ENCODE data around the gene NUMB. TPM values are rescaled to one million over a fixed set of nuclear protein-coding genes. Genes with fewer than 3 reads are reported as not detected.

Gene NUMB
- total and polyA plus RNA-seq, 2 of the 13 experiments (the other 11 are each of a cell fraction or from before 2014, with no cell fraction given), result 20.3 to 71.1 TPM

DNA sequence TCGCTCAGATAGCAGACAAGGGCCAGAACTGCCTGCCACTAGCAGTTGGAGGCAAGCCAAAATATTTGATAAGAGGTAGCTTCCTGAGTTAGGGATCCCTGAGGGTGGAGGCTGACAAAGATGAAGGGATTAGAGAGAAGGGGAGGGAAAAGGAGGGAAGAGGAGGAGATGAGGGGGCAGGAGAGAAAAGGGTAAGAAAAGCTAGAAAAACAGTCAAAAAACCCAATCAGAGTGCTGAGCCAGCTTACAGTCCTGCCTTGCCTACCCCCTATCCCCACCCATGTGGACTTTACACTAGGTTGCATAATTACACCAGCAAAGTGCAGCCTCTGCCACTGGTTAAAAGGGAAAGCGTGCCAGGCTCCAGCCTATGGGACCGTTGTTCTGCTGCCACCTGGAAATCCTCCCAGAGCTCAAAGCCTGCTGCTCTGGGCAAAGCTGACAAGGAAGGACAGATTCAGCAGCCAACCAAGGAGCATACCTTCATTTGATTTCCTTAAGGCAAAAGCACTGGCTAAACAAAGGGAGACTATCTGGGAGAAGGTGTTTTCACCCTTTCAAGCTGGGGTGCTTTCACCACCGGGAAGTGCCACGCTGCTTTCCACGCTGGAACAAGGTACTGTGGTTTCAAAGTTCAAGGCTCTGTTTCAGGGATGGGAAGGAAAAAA, 3.8 kb upstream of the NUMB start (continued):
- TF ChIP-seq, protein P1, sequence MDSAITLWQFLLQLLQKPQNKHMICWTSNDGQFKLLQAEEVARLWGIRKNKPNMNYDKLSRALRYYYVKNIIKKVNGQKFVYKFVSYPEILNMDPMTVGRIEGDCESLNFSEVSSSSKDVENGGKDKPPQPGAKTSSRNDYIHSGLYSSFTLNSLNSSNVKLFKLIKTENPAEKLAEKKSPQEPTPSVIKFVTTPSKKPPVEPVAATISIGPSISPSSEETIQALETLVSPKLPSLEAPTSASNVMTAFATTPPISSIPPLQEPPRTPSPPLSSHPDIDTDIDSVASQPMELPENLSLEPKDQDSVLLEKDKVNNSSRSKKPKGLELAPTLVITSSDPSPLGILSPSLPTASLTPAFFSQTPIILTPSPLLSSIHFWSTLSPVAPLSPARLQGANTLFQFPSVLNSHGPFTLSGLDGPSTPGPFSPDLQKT (CRISPR knock-in tag; IDR thresholded peaks at IDR 0.05; ENCODE audit: borderline replicate concordance), result no peak
- TF ChIP-seq ARNT (IDR thresholded peaks at IDR 0.05) (no peak), HOXD1 (CRISPR knock-in tag; IDR thresholded peaks at IDR 0.05) (no peak), ZNF235 (CRISPR knock-in tag; IDR thresholded peaks at IDR 0.05; ENCODE audit: borderline replicate concordance) (no peak), KDM5A (IDR thresholded peaks at IDR 0.05; ENCODE audit: borderline replicate concordance, low read length) (peak; percentile 22; the same call in 1 of the 2 replicates), ELF4 (CRISPR knock-in tag; IDR thresholded peaks at IDR 0.05; ENCODE audit: borderline replicate concordance) (no peak), REPIN1 (CRISPR knock-in tag; IDR thresholded peaks at IDR 0.05; ENCODE audit: borderline replicate concordance, low read depth) (peak; percentile 62; the same call in 1 of the 2 replicates), HIVEP1 (CRISPR knock-in tag; IDR thresholded peaks at IDR 0.05) (peak; percentile 45; the same call in 1 of the 2 replicates), MAFG (CRISPR knock-in tag; IDR thresholded peaks at IDR 0.05) (no peak), PCBP1 (IDR thresholded peaks at IDR 0.05; ENCODE audit: borderline replicate concordance, low read depth, low read length) (no peak)
- TF ChIP-seq, protein P2, sequence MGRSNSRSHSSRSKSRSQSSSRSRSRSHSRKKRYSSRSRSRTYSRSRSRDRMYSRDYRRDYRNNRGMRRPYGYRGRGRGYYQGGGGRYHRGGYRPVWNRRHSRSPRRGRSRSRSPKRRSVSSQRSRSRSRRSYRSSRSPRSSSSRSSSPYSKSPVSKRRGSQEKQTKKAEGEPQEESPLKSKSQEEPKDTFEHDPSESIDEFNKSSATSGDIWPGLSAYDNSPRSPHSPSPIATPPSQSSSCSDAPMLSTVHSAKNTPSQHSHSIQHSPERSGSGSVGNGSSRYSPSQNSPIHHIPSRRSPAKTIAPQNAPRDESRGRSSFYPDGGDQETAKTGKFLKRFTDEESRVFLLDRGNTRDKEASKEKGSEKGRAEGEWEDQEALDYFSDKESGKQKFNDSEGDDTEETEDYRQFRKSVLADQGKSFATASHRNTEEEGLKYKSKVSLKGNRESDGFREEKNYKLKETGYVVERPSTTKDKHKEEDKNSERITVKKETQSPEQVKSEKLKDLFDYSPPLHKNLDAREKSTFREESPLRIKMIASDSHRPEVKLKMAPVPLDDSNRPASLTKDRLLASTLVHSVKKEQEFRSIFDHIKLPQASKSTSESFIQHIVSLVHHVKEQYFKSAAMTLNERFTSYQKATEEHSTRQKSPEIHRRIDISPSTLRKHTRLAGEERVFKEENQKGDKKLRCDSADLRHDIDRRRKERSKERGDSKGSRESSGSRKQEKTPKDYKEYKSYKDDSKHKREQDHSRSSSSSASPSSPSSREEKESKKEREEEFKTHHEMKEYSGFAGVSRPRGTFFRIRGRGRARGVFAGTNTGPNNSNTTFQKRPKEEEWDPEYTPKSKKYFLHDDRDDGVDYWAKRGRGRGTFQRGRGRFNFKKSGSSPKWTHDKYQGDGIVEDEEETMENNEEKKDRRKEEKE (IDR thresholded peaks at IDR 0.05), result no peak
- TF ChIP-seq, protein P3, sequence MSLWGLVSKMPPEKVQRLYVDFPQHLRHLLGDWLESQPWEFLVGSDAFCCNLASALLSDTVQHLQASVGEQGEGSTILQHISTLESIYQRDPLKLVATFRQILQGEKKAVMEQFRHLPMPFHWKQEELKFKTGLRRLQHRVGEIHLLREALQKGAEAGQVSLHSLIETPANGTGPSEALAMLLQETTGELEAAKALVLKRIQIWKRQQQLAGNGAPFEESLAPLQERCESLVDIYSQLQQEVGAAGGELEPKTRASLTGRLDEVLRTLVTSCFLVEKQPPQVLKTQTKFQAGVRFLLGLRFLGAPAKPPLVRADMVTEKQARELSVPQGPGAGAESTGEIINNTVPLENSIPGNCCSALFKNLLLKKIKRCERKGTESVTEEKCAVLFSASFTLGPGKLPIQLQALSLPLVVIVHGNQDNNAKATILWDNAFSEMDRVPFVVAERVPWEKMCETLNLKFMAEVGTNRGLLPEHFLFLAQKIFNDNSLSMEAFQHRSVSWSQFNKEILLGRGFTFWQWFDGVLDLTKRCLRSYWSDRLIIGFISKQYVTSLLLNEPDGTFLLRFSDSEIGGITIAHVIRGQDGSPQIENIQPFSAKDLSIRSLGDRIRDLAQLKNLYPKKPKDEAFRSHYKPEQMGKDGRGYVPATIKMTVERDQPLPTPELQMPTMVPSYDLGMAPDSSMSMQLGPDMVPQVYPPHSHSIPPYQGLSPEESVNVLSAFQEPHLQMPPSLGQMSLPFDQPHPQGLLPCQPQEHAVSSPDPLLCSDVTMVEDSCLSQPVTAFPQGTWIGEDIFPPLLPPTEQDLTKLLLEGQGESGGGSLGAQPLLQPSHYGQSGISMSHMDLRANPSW (CRISPR knock-in tag; IDR thresholded peaks at IDR 0.05; ENCODE audit: borderline replicate concordance), result no peak
- TF ChIP-seq, protein P4, sequence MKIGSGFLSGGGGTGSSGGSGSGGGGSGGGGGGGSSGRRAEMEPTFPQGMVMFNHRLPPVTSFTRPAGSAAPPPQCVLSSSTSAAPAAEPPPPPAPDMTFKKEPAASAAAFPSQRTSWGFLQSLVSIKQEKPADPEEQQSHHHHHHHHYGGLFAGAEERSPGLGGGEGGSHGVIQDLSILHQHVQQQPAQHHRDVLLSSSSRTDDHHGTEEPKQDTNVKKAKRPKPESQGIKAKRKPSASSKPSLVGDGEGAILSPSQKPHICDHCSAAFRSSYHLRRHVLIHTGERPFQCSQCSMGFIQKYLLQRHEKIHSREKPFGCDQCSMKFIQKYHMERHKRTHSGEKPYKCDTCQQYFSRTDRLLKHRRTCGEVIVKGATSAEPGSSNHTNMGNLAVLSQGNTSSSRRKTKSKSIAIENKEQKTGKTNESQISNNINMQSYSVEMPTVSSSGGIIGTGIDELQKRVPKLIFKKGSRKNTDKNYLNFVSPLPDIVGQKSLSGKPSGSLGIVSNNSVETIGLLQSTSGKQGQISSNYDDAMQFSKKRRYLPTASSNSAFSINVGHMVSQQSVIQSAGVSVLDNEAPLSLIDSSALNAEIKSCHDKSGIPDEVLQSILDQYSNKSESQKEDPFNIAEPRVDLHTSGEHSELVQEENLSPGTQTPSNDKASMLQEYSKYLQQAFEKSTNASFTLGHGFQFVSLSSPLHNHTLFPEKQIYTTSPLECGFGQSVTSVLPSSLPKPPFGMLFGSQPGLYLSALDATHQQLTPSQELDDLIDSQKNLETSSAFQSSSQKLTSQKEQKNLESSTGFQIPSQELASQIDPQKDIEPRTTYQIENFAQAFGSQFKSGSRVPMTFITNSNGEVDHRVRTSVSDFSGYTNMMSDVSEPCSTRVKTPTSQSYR (CRISPR knock-in tag; IDR thresholded peaks at IDR 0.05; ENCODE audit: borderline replicate concordance), result peak; percentile 90
- TF ChIP-seq, protein P5, sequence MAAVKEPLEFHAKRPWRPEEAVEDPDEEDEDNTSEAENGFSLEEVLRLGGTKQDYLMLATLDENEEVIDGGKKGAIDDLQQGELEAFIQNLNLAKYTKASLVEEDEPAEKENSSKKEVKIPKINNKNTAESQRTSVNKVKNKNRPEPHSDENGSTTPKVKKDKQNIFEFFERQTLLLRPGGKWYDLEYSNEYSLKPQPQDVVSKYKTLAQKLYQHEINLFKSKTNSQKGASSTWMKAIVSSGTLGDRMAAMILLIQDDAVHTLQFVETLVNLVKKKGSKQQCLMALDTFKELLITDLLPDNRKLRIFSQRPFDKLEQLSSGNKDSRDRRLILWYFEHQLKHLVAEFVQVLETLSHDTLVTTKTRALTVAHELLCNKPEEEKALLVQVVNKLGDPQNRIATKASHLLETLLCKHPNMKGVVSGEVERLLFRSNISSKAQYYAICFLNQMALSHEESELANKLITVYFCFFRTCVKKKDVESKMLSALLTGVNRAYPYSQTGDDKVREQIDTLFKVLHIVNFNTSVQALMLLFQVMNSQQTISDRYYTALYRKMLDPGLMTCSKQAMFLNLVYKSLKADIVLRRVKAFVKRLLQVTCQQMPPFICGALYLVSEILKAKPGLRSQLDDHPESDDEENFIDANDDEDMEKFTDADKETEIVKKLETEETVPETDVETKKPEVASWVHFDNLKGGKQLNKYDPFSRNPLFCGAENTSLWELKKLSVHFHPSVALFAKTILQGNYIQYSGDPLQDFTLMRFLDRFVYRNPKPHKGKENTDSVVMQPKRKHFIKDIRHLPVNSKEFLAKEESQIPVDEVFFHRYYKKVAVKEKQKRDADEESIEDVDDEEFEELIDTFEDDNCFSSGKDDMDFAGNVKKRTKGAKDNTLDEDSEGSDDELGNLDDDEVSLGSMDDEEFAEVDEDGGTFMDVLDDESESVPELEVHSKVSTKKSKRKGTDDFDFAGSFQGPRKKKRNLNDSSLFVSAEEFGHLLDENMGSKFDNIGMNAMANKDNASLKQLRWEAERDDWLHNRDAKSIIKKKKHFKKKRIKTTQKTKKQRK (IDR thresholded peaks at IDR 0.05; ENCODE audit: low read length), result no peak
- TF ChIP-seq, protein P6, sequence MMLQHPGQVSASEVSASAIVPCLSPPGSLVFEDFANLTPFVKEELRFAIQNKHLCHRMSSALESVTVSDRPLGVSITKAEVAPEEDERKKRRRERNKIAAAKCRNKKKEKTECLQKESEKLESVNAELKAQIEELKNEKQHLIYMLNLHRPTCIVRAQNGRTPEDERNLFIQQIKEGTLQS (CRISPR knock-in tag; IDR thresholded peaks at IDR 0.05), result peak; percentile 75
